Activated CD4-positive, alpha-beta T cell treated with anti-CD3 and anti-CD28 coated beads, Interleukin-2, Interleukin-4, amounts not matched to agents 100 ng/mL and 50 ng/mL, durations not matched to agents 16 hours and 8 hours (primary cell): ENCODE results near the gene USP54.
"Not testable (repeated sequence)": the region's sequence is repeated elsewhere in the genome, so short reads cannot be mapped to it uniquely, and the experiment has no call there.

Experiments used
- DNase-seq: peaks from one replicate; pipeline ENCODE4 v3.0.0-alpha.2; 2020; ENCODE audit warnings: low spot score

Gene USP54

GRCh38 chr10:73586583-73586984 is 4.6 kb downstream of the USP54 start:
- DNase-seq = no peak

DNA sequence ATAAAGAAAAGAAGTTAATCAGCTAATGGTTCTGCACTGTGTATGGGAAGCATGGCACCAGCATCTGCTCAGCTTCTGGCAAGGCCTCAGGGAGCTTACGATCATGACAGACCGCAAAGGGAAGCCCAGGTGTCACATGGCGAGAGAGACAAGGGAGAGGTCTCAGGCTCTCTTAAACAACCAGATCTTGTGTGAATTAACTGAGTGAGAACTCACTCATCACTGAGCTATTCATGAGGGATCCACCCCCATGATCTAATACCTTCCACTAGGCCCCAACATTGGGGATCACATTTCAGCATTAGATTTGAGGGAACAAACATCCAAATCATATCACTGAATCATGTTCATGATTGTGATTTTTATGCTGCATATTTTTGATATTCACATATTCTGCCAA is 5.8 kb downstream of the USP54 start:
- DNase-seq = no peak

- DNase-seq = no peak
Observed at GRCh38 chr10:73584737-73585136, 6.4 kb downstream of the USP54 start.

GRCh38 chr10:73581918-73582317 is 9.2 kb downstream of the USP54 start:
- no peak for DNase-seq

DNA sequence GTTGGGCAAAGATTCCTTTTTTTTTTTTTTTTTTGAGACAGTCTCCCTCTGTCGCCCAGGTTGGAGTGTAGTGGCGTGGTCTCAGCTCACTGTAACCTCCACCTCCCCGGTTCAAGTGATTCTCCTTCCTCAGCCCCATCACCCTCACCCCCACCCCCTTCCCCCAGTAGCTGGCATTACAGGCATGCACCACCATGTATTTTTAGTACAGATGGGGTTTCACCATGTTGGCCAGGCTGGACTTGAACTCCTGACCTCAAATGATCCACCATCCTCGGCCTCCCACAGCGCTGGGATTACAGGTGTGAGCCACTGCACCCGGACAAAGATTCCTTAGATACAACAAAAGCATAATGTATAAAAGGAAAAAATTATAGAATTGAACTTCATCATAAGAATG is 12.2 kb downstream of the USP54 start:
- not testable (repeated sequence) for DNase-seq

- DNase-seq = no peak
Observed at GRCh38 chr10:73577788-73578187, 13.4 kb downstream of the USP54 start.

DNA sequence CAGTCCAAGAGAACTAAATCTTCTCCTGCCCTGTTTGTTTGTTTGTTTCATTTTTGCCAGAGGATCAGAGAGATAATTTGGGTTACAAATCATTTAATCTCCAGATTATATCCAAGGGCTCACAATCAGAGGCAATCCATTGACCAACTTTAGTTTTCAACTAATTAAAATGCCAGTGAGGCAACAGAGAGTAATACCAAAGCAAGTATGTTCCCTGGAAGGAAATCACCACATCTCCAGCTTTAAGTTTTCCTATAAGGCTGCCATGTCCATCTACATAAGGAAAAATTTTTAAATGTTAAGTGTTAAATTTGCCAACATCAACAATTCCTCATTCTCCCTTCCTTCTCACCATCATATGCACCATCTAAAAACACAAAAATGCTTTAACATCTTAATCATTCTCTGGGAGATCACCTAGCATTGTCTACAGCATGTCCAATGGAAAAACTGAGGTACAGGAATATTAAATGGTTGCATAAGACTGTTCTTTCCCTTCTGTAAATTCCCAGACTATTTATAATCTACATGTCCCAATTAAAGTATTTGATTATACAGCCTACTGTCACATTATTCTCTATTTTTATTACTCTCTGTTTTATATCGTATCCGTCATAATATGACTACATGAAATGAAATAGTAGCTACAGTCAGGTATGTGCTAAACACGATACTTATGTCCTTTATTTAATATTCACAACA is 14.1 kb downstream of the USP54 start:
- DNase-seq = no peak

- DNase-seq = no peak
Observed at GRCh38 chr10:73576178-73576889, 14.8 kb downstream of the USP54 start.

DNA sequence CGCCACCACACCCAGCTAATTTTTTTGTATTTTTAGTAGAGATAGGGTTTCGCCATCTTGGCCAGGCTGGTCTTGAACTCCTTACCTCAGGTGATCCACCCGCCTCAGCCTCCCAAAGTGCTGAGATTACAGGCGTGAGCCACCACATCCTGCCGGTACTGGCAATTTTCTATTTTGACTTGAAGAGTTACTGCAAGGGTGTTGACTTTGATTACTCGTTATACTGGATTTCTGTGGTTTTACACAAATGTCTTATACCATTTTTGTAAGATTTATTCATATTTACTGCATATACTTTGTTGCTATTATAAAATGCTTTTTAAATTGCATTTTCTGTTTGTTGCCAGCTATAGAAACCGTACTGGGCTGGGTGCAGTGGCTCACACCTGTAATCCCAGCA is 24.1 kb downstream of the USP54 start:
- not testable (repeated sequence) for DNase-seq

DNA sequence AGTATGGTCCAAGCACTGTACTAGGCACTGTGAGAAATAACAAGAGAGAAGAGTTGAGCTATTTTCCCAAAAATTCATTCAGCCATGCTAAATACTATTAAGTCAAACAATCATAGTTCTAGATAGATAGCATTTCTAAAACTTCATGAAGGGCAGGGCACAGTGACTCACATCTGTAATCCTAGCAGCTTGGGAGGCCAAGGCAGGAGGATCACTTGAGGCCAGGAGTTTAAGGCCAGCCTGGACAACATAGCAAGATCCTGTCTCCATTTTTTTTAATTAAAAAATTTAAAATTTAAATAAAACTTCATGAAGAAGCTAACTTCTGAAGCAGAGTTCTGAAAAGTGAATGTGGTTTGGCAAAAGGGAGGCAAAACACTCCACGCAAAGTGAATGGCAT is 29.9 kb downstream of the USP54 start:
- no peak for DNase-seq

DNA sequence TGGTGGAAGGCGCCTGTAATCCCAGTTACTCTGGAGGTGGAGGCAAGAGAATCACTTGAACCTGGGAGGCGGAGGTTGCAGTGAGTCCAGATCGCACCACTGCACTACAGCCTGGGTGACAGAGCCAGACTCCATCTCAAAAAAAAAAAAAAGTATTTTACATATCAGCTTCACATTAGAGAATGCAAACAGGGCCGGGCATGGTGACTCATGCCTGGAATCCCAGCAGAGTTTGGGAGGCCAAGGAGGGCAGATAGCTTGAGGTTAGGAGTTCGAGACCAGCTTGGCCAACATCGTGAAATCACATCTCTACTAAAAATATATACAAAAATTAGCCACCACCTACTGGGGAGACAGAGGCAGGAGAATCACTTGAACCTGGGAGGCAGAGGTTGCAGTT is 31.6 kb downstream of the USP54 start:
- no peak for DNase-seq

GRCh38 chr10:73556855-73557254 is 34.3 kb downstream of the USP54 start:
- no peak for DNase-seq

- DNase-seq = no peak
Observed at GRCh38 chr10:73554721-73555120, 36.4 kb downstream of the USP54 start.

GRCh38 chr10:73553761-73554160 is 37.4 kb downstream of the USP54 start:
- no peak for DNase-seq

- DNase-seq = no peak
Observed at GRCh38 chr10:73552819-73553715, 38.1 kb downstream of the USP54 start.

DNA sequence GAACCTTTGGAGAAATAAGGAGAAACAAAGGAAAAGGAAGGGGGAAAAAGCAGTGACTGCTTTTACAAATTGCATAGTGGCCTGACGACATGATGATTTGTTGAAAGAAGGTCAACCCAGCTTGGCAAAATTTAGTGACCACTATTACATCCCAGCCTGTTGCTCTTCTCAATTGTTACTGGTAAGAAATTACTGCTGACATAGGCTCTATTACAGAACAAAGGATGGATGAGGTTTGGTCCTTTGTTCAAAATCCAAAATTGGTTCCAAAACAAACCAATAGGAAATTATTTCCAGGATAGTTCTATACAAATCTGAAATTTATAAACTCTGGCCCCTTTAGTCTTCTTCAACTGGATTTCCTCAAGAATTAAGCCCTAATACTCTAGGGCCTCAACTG is 39.6 kb downstream of the USP54 start:
- no peak for DNase-seq

DNA sequence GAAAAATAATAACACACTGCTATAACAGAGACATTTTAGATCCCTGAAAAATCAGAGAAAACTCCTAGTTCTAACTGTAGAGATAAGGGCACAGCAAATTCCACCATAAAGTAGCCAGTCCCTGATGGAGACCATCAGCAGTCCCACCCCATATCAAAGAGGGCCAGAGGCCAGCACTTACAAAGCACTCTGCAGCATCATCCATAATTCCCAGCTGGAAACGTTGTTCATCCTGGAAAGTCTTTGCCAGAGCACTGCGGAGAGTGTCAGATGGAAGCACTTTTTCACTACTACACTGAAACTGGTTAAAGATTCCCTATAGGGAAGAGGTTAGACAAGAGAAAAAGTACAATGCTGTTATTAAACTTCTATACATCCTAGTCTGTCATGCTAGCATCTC is 45.8 kb downstream of the USP54 start:
- DNase-seq = no peak

- DNase-seq = no peak
Observed at GRCh38 chr10:73537709-73538108, 53.4 kb downstream of the USP54 start.

DNA sequence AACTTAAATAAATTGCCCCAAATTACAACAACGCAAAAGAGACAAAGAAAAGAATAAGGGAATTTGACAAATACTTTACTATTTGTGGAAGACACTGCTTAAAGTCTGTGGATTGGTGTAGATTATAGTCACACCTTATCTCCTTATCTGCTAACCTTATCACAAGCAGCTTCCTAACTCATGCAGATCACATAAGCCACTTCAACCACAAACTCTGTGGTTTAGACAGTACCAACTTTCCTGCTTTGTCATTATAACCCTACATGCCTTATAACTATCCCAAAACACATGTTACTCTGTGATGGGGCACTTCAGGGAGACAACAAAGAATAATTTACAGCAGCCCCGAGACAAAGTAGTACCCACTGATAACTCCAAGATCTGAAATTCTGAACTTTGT is 53.9 kb downstream of the USP54 start:
- DNase-seq = peak; percentile 24

DNA sequence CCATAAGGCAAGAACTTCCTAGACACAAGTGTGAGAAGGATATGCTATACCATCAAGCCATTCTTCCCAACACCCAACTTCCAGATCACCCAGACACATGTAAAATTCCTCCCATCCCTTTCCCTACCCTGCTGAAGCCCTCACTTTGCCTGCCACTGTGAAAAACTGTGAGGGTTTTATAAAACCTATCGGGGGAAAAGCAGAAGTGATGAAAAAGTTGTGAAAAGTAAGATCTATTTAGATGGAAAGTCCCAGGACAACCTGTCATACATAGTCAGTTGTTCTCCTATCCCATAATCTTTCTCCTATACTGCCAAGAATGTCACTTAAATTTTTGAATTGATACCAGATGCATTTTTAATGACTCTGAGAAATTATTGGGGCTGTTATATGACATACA is 56.3 kb downstream of the USP54 start:
- no peak for DNase-seq

DNA sequence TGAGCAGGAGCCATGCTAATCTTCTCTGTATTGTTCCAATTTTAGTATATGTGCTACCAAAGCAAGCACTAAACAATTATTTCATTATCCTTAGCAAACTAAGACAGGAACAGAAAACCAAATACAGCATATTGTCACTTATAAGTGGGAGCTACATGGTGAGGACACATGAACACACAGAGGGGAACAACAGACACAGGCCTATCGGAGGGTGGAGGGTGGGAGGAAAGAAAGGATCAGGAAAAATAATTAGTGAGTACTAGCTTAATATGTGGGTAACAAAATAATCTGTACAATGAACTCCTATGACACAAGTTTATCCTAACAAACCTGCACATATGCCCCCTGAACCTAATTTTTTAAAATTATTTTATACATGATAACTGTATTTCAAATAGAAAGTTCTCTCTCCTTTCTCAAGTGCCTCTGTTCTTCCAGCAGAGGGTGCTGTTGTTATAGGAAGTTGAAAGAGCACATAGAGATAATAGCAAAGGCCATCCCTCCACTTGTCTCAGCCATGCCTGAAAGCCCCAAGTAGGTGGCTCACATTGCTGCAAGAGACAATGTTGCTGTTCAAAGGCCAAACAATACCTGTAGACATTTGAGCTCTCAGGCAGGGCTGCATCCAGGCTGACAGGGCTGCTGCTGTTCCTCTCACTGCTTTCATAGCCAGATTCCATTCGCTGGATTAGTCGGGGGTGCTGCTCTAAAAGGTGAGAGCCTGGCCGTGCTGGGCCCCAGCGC is 61.9 kb downstream of the USP54 start:
- peak; percentile 81 for DNase-seq

DNA sequence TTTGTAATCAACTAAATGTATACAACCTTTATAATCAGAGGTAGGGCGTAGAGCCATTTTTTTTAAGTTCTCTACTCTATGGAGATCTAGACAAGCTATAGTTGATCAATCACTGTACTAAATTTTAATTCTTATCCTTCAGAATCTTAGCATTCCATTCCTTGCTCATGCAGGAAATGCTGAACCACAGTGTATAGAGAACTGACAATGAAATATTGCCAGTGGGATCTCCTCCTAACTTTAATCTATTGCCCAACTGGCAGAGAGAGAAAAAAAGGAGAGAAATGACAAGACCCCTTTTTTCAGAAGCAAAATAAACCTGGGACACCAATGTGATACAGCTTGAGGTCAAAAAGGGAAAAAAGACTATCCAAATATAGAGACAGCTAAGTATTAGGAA is 68.9 kb downstream of the USP54 start:
- DNase-seq = no peak
